GM21390 (cell line): Measurements from ENCODE around the gene USP17L25.
"Not testable (repeated sequence)": the region's sequence is repeated elsewhere in the genome, so short reads cannot be mapped to it uniquely, and the experiment has no call there.

ENCODE experiments used
- ATAC-seq: cut with Tn5 transposase; IDR thresholded peaks from one replicate; pipeline ENCODE4 v1.9.1; 2021; ENCODE audit not compliant: unreplicated experiment

Gene USP17L25, protein sequence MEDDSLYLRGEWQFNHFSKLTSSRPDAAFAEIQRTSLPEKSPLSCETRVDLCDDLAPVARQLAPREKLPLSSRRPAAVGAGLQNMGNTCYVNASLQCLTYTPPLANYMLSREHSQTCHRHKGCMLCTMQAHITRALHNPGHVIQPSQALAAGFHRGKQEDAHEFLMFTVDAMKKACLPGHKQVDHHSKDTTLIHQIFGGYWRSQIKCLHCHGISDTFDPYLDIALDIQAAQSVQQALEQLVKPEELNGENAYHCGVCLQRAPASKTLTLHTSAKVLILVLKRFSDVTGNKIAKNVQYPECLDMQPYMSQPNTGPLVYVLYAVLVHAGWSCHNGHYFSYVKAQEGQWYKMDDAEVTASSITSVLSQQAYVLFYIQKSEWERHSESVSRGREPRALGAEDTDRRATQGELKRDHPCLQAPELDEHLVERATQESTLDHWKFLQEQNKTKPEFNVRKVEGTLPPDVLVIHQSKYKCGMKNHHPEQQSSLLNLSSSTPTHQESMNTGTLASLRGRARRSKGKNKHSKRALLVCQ

DNA sequence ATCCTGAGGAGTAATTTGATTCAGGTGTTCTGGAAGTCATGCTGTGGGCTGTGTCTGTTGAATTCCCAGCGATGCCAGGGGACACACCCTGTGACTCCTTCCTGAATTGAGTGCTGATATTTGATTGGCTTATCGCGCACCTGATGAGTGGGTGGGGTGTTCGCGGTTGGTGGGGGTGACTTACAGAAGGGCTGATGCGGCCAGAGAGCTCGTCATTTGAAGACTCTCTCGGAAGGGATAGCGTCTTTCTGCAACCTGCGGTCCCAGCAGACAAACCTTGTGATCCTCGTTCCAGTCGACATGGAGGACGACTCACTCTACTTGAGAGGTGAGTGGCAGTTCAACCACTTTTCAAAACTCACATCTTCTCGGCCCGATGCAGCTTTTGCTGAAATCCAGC, at the start of gene USP17L25:
TSS of gene USP17L25 (plus strand) at position 301 of the 400 bp plus-strand sequence. CDS start at position 301, 0 bp downstream.
- not testable (repeated sequence) for ATAC-seq

DNA sequence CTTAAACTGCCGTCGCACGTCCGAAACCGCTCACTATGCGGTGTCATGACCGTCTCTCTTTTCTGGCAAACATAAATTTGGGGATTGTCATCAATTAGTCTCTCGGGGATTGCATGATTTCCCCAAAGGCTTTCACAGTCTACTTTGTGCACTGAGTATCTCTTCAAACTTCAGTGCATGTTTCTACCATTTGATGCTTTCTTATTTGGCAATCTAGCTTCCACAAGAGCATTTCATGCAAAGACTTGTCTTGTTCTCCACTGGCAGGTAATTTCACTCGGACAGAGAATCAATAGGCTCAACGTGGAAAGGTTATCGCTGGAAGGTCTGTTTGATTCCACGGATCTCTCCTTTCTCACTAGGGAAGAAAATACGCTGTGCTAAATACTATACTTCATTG, 5.5 kb upstream of the USP17L25 start:
- ATAC-seq, result not testable (repeated sequence)

DNA sequence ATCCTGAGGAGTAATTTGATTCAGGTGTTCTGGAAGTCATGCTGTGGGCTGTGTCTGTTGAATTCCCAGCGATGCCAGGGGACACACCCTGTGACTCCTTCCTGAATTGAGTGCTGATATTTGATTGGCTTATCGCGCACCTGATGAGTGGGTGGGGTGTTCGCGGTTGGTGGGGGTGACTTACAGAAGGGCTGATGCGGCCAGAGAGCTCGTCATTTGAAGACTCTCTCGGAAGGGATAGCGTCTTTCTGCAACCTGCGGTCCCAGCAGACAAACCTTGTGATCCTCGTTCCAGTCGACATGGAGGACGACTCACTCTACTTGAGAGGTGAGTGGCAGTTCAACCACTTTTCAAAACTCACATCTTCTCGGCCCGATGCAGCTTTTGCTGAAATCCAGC, 4.8 kb upstream of the USP17L25 start, which contains the start of gene USP17L24:
TSS of gene USP17L24 (plus strand) at position 301 of the 400 bp plus-strand sequence. CDS start at position 301, 0 bp downstream.
- ATAC-seq, result not testable (repeated sequence)

DNA sequence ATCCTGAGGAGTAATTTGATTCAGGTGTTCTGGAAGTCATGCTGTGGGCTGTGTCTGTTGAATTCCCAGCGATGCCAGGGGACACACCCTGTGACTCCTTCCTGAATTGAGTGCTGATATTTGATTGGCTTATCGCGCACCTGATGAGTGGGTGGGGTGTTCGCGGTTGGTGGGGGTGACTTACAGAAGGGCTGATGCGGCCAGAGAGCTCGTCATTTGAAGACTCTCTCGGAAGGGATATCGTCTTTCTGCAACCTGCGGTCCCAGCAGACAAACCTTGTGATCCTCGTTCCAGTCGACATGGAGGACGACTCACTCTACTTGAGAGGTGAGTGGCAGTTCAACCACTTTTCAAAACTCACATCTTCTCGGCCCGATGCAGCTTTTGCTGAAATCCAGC, 4.6 kb downstream of the USP17L25 start, which contains the start of gene USP17L26:
TSS of gene USP17L26 (plus strand) at position 301 of the 400 bp plus-strand sequence. CDS start at position 301, 0 bp downstream.
- ATAC-seq, result not testable (repeated sequence)

DNA sequence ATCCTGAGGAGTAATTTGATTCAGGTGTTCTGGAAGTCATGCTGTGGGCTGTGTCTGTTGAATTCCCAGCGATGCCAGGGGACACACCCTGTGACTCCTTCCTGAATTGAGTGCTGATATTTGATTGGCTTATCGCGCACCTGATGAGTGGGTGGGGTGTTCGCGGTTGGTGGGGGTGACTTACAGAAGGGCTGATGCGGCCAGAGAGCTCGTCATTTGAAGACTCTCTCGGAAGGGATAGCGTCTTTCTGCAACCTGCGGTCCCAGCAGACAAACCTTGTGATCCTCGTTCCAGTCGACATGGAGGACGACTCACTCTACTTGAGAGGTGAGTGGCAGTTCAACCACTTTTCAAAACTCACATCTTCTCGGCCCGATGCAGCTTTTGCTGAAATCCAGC, 9.4 kb downstream of the USP17L25 start, which contains the start of gene USP17L5:
TSS of gene USP17L5 (plus strand) at position 301 of the 400 bp plus-strand sequence. CDS start at position 301, 0 bp downstream.
- not testable (repeated sequence) for ATAC-seq

DNA sequence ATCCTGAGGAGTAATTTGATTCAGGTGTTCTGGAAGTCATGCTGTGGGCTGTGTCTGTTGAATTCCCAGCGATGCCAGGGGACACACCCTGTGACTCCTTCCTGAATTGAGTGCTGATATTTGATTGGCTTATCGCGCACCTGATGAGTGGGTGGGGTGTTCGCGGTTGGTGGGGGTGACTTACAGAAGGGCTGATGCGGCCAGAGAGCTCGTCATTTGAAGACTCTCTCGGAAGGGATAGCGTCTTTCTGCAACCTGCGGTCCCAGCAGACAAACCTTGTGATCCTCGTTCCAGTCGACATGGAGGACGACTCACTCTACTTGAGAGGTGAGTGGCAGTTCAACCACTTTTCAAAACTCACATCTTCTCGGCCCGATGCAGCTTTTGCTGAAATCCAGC, 14.1 kb downstream of the USP17L25 start, which contains the start of gene USP17L27:
TSS of gene USP17L27 (plus strand) at position 301 of the 400 bp plus-strand sequence. CDS start at position 301, 0 bp downstream.
- not testable (repeated sequence) for ATAC-seq

DNA sequence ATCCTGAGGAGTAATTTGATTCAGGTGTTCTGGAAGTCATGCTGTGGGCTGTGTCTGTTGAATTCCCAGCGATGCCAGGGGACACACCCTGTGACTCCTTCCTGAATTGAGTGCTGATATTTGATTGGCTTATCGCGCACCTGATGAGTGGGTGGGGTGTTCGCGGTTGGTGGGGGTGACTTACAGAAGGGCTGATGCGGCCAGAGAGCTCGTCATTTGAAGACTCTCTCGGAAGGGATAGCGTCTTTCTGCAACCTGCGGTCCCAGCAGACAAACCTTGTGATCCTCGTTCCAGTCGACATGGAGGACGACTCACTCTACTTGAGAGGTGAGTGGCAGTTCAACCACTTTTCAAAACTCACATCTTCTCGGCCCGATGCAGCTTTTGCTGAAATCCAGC, 18.9 kb downstream of the USP17L25 start, which contains the start of gene USP17L28:
TSS of gene USP17L28 (plus strand) at position 301 of the 400 bp plus-strand sequence. CDS start at position 301, 0 bp downstream.
- ATAC-seq, result not testable (repeated sequence)

DNA sequence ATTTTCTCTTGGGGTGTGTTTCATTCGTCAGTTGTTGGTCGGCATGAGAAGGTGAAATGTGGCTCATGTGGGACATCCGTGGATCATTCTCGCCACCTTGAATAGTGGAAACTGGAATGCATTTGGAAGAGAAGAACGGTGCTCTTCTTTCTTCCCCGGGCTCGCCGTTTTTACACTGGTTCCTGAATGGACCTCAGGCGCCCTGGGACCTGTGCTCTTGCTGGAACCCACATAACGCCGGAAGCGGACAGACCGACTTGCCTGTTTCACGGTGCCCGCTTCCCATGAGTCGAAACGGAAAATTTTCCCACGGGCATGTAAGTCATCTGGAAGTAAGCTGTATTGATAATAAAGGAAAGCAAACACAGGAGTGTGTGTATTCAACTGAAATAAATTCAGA, 21.2 kb downstream of the USP17L25 start:
- ATAC-seq, result not testable (repeated sequence)

DNA sequence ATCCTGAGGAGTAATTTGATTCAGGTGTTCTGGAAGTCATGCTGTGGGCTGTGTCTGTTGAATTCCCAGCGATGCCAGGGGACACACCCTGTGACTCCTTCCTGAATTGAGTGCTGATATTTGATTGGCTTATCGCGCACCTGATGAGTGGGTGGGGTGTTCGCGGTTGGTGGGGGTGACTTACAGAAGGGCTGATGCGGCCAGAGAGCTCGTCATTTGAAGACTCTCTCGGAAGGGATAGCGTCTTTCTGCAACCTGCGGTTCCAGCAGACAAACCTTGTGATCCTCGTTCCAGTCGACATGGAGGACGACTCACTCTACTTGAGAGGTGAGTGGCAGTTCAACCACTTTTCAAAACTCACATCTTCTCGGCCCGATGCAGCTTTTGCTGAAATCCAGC, 23.6 kb downstream of the USP17L25 start, which contains the start of gene USP17L29:
TSS of gene USP17L29 (plus strand) at position 301 of the 400 bp plus-strand sequence. CDS start at position 301, 0 bp downstream.
- ATAC-seq, result not testable (repeated sequence)

DNA sequence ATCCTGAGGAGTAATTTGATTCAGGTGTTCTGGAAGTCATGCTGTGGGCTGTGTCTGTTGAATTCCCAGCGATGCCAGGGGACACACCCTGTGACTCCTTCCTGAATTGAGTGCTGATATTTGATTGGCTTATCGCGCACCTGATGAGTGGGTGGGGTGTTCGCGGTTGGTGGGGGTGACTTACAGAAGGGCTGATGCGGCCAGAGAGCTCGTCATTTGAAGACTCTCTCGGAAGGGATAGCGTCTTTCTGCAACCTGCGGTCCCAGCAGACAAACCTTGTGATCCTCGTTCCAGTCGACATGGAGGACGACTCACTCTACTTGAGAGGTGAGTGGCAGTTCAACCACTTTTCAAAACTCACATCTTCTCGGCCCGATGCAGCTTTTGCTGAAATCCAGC, 33.1 kb downstream of the USP17L25 start, which contains the start of gene USP17L30:
TSS of gene USP17L30 (plus strand) at position 301 of the 400 bp plus-strand sequence. CDS start at position 301, 0 bp downstream.
- not testable (repeated sequence) for ATAC-seq

DNA sequence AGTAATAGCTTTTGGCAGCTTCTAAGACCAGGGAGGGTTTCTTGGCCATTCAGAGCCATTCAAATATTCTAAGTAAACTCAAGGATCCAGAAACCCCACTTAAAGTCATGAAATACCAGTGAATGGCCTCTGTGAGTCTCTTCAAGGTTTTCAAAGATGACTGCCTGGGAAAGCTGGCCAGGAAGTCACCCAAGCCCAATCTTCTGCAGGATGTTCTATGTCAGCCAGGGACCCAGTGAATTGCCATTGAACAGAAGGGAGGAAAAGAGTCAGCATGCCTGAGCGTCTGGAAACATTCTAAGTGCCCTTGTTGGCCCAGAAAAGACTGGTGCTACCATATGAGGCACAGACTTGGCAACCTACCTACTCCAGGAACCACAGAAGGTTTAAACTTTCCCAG, 50.2 kb downstream of the USP17L25 start:
- not testable (repeated sequence) for ATAC-seq
